Testis (tissue), 2 donors: ENCODE data around the gene SPAG4.

ENCODE experiments used
- CTCF ChIP-seq, 3 experiments: fragments of 450-650 bp in 2 of 3; fragments of 200-600 bp in 1 of 3; sonication (generic) in 1 of 3; IDR thresholded peaks; one replicate each; pipeline ENCODE4 v1.5.1; 2016 to 2019; ENCODE audit warnings: antibody characterized with exemption in 3 of 3, mild to moderate bottlenecking in 2 of 3, moderate library complexity in 1 of 3
- POLR2A ChIP-seq: fragments of 450-650 bp; IDR thresholded peaks from one replicate; pipeline ENCODE4 v1.6.1; 2017; ENCODE audit warnings: antibody characterized with exemption, mild to moderate bottlenecking, moderate library complexity

- no peak for TF ChIP-seq CTCF (IDR thresholded peaks at IDR 0.05)
- no peak for TF ChIP-seq POLR2A
These were observed 44.1 kb upstream of the SPAG4 start for GRCh38 chr20:35571555-35571954.
